Measurements from ENCODE around the gene ATG4B.

Gene ATG4B

DNA sequence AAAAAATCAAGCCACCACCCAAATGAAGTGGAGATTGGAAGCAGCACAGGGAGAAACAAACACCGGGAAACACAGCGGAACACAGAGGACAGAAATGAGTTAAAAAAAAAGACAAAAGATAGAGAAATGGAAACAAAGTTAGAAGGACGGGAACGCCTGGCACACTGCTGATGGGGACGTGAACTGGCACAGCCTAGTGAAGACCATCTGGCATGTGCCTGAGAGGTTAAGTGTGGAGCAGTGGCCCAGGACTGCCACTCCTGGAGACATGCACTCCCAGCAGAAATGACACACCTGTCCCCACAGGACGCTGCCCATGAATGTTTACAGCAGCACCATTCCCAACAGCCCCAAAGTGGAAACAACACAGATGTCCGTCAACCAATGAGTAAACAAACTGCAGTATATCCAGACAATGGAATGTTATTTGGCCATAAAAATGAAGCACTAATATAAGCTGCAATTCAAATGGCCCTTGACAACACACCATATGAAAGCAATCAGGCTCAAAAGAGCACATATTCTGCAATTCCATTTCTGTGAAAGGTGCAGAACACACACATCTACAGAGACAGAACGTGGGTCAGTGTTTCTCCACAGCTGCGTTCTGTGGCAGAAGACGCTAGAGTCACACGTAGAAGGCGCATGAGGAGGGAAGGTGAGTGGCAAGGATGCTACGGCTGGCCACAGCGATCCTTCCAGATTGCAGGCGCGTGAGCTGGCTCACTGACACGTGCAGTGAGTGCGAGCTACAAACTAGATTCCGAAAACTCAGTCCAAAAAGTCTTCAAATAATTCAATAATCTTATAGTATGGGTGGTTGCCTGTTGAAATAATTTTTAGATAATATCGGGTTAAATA lies 25.1 kb upstream of the ATG4B start:
- Histone ChIP-seq H3K27ac (ENCODE audit: low read depth, low read length) (no peak overlapping the region), H3K9ac (ENCODE audit: low read length in 5 of 5) (peak overlapping the region in 1 of 5 donors; percentile 0)

DNA sequence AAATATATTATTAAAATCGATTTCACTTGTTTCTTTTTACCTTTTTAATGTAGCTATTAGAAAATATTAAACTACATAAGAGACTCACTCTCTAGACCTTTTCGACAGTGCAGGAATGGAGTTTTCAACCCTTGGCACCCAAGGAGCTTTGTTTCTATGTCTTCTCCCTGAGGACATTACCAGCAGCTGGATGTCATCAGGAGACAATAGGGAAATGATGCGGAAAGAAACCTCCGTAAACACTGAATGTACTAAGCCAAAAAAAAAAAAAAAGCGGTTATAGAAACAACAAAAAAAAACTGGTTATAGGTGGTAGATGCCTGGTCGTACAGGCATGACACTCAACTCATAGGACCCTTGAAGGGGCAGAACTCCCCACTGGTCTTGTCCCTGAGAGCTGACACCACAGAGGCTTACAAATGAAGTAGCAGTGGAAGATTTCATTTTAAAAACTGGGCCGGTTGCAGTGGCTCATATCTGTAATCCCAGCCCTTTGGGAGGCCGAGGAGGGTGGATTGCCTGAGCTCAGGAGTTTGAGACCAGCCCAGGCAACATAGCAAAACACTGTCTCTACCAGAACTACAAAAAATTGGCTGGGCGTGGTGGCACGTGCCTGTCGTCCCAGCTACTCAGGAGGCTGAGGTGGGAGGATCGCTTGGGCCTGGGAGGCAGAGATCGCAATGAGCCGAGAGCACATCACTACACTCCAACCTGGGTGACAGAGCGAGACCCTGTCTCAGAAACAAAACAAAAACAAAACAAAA lies 24.3 kb upstream of the ATG4B start:
- Histone ChIP-seq H3K4me1 (ENCODE audit: control insufficient read depth in 5 of 5, insufficient read depth in 5 of 5, low read length in 5 of 5) (peaks cover 0 to 41% (median 31%) of the 10 kb centered on the region in 5 donors), H3K4me3 (ENCODE audit: low read depth in 1 of 5, low read length in 5 of 5) (no peak overlapping the region), H3K27ac (ENCODE audit: low read depth, low read length) (peak overlapping the region; percentile 39), H3K9me3 (ENCODE audit: control insufficient read depth in 5 of 5, low read length in 5 of 5) (no peaks in the 10 kb centered on the region), H3K36me3 (ENCODE audit: control insufficient read depth in 5 of 5, insufficient read depth in 5 of 5, low read length in 5 of 5) (peaks cover 0 to 3% (median 0%) of the 10 kb centered on the region in 5 donors), H3K27me3 (ENCODE audit: control insufficient read depth in 5 of 5, insufficient read depth in 4 of 5, low read length in 5 of 5) (no peaks in the 10 kb centered on the region), H3K9ac (ENCODE audit: low read length in 5 of 5) (peak overlapping the region in 2 of 5 donors; percentile 0 to 47)

More for the DNA sequence above, 25.1 kb upstream of the ATG4B start:
- no peaks in the 10 kb centered on the region for H3K27me3 ChIP-seq (ENCODE audit: control insufficient read depth in 5 of 5, insufficient read depth in 4 of 5, low read length in 5 of 5)
- no peaks in the 10 kb centered on the region for H3K9me3 ChIP-seq (ENCODE audit: control insufficient read depth in 5 of 5, low read length in 5 of 5)
- H3K4me1 ChIP-seq (ENCODE audit: control insufficient read depth in 5 of 5, insufficient read depth in 5 of 5, low read length in 5 of 5) = peaks cover 0 to 36% (median 23%) of the 10 kb centered on the region in 5 donors
- H3K4me3 ChIP-seq (ENCODE audit: low read depth in 1 of 5, low read length in 5 of 5) = no peak overlapping the region
- H3K36me3 ChIP-seq (ENCODE audit: control insufficient read depth in 5 of 5, insufficient read depth in 5 of 5, low read length in 5 of 5) = peaks cover 0 to 3% (median 0%) of the 10 kb centered on the region in 5 donors

- Histone ChIP-seq H3K9me3 (ENCODE audit: control insufficient read depth in 5 of 5, low read length in 5 of 5) (no peaks in the 10 kb centered on the region), H3K36me3 (ENCODE audit: control insufficient read depth in 5 of 5, insufficient read depth in 5 of 5, low read length in 5 of 5) (peaks cover 0 to 9% (median 6%) of the 10 kb centered on the region in 5 donors), H3K9ac (ENCODE audit: low read length in 5 of 5) (no peak overlapping the region), H3K27me3 (ENCODE audit: control insufficient read depth in 5 of 5, insufficient read depth in 4 of 5, low read length in 5 of 5) (no peaks in the 10 kb centered on the region), H3K27ac (ENCODE audit: low read depth, low read length) (no peak overlapping the region), H3K4me3 (ENCODE audit: low read depth in 1 of 5, low read length in 5 of 5) (no peak overlapping the region), H3K4me1 (ENCODE audit: control insufficient read depth in 5 of 5, insufficient read depth in 5 of 5, low read length in 5 of 5) (peaks cover 0 to 38% (median 20%) of the 10 kb centered on the region in 5 donors)
Measured at GRCh38 chr2:241615041-241615440, 22.5 kb upstream of the ATG4B start.

DNA sequence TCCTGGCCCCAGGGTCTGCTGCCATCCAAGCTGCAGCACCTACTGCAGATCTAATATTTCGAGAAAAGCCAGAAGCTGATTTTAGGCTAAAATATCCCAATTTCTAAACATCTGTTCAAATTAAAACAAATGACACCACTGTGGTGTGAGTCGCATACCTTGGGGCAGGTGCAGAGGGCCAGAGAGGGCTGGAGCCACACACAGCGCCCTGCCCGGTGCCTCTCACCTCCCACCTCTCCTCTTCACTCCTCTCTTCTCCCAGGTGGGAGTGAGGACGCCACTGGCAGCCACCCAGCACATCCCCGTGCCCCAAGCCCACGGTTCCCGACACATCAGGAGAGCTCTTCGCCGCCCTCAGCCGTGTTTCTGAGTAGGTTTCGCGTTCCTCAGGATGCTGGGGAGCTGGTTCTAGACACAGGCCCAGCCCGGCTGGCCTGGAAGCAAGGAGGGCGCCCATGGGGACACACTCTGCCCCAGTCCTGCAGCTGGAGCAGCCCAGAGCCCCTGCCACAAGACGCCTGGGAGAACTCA lies 21.9 kb upstream of the ATG4B start:
- H3K27me3 ChIP-seq (ENCODE audit: control insufficient read depth in 5 of 5, insufficient read depth in 4 of 5, low read length in 5 of 5) = no peaks in the 10 kb centered on the region
- no peak overlapping the region for H3K27ac ChIP-seq (ENCODE audit: low read depth, low read length)
- H3K9me3 ChIP-seq (ENCODE audit: control insufficient read depth in 5 of 5, low read length in 5 of 5) = no peaks in the 10 kb centered on the region
- H3K9ac ChIP-seq (ENCODE audit: low read length in 5 of 5) = no peak overlapping the region
- peaks cover 0 to 9% (median 6%) of the 10 kb centered on the region in 5 donors for H3K36me3 ChIP-seq (ENCODE audit: control insufficient read depth in 5 of 5, insufficient read depth in 5 of 5, low read length in 5 of 5)
- H3K4me1 ChIP-seq (ENCODE audit: control insufficient read depth in 5 of 5, insufficient read depth in 5 of 5, low read length in 5 of 5) = peaks cover 0 to 33% (median 17%) of the 10 kb centered on the region in 5 donors
- no peak overlapping the region for H3K4me3 ChIP-seq (ENCODE audit: low read depth in 1 of 5, low read length in 5 of 5)

DNA sequence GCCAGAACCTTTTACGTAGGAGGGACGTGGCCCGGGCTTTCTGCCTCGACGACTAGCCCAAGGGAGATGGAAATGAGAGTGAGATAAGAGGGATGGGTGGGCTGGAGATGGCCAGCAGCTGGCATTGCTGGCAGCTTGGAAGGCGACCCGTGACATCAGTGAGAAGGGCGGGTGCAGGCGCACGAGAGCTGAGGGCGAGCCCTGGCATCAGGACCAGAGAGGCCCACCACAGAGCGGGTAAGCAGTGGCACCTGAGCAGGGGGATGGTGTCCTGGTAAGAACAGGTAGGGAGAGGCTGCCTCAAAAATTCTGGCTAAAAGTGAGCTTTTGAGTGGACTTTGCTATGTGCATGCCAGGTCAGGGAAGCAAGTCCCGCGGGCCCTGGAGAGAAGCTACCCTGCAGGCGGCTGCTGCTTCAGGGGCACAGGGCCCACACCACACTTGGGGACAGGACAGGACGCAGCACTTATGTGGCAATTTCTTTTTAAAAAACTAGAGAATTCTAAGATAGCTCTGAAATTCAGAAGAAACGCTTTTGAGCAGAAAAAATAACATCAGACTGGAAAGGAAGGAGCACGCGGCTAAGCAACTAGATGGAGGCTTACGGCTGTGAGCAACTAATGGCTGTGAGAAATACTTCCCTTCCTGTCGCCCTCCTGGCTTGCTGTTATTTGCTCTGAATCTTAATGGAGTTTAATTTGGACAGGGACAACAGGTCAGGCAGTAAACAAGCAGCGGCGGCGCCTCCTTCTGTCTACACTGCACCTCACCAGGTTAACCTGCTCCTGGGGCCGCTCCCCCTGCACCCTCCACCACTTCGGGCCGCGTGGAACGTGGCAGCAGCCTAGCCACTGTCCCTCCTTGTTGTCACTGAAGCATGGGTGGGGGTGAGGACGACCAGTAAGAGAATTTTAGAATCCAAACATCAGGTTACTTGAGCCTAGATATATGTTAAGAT lies 21.0 kb upstream of the ATG4B start:
- Histone ChIP-seq H3K4me3 (ENCODE audit: low read depth in 1 of 5, low read length in 5 of 5) (no peak overlapping the region), H3K27me3 (ENCODE audit: control insufficient read depth in 5 of 5, insufficient read depth in 4 of 5, low read length in 5 of 5) (no peaks in the 10 kb centered on the region), H3K9me3 (ENCODE audit: control insufficient read depth in 5 of 5, low read length in 5 of 5) (no peaks in the 10 kb centered on the region), H3K4me1 (ENCODE audit: control insufficient read depth in 5 of 5, insufficient read depth in 5 of 5, low read length in 5 of 5) (peaks cover 0 to 31% (median 15%) of the 10 kb centered on the region in 5 donors), H3K27ac (ENCODE audit: low read depth, low read length) (no peak overlapping the region), H3K36me3 (ENCODE audit: control insufficient read depth in 5 of 5, insufficient read depth in 5 of 5, low read length in 5 of 5) (peaks cover 0 to 9% (median 6%) of the 10 kb centered on the region in 5 donors), H3K9ac (ENCODE audit: low read length in 5 of 5) (no peak overlapping the region)

DNA sequence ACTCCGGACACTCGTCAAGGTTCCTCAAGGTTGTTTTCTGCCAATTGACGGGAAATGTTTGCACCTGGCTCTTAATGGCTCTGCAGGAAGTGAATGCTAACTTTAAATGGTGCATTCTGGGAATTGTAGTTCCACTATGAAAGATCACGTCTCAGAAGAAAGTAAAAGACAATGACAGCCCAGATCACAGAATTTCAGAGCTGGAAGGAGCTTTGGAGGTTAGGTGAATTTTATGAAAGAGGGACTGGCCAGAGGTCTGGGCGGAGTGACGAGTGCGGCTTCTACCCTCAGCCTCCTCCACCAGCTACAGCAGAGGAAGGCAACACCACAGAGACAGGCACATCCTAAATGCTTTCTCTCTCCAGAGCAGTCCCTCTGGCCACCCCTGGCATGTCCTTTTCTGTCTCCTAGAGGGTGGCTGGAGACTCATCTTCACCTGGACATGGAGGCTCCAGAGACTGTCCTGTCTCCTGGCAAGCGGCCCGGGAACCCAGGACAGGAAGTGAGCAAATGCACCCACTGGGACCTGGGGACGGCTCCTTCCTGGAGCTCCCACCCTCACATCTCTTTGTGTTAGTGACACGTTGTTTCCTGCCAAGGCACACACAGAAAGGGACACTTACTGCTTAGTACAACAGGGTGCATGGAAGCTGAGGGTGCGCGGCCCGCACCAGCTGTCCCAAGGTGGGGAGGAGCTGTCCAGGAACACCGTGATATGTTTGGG lies 19.9 kb upstream of the ATG4B start:
- Histone ChIP-seq H3K9me3 (ENCODE audit: control insufficient read depth in 5 of 5, low read length in 5 of 5) (no peaks in the 10 kb centered on the region), H3K4me1 (ENCODE audit: control insufficient read depth in 5 of 5, insufficient read depth in 5 of 5, low read length in 5 of 5) (peaks cover 0 to 26% (median 12%) of the 10 kb centered on the region in 5 donors), H3K36me3 (ENCODE audit: control insufficient read depth in 5 of 5, insufficient read depth in 5 of 5, low read length in 5 of 5) (peaks cover 0 to 9% (median 6%) of the 10 kb centered on the region in 5 donors), H3K4me3 (ENCODE audit: low read depth in 1 of 5, low read length in 5 of 5) (peak overlapping the region in 4 of 5 donors; percentile 59 to 65 (median 60)), H3K27me3 (ENCODE audit: control insufficient read depth in 5 of 5, insufficient read depth in 4 of 5, low read length in 5 of 5) (no peaks in the 10 kb centered on the region), H3K27ac (ENCODE audit: low read depth, low read length) (peak overlapping the region; percentile 31), H3K9ac (ENCODE audit: low read length in 5 of 5) (peak overlapping the region in 3 of 5 donors; percentile 28 to 66 (median 35))

DNA sequence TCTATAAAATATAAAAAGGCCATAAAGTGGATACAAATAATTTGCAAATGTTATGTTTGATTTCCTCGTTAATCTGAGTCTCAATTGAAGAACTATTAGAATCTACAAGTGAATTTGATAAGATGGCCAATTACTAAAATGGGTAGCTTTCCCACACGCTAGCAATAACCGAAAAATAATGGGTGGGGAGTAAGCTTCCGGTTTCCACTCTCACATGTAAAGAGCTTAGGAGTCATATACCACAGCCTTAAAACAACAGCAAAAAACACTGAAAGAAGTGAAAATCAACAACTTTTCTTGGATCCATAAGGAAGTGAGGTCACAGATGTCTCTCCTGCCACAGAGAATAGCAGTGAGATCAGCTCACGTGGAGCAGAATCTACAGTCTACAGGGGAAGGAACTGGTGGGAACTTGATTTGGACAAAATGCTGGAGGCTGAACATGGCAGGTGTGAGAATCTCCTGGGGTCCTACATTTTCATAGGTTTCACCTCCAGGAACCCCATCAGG lies 19.1 kb upstream of the ATG4B start:
- H3K4me1 ChIP-seq (ENCODE audit: control insufficient read depth in 5 of 5, insufficient read depth in 5 of 5, low read length in 5 of 5) = peaks cover 0 to 21% (median 7%) of the 10 kb centered on the region in 5 donors
- H3K27ac ChIP-seq (ENCODE audit: low read depth, low read length) = no peak overlapping the region
- H3K27me3 ChIP-seq (ENCODE audit: control insufficient read depth in 5 of 5, insufficient read depth in 4 of 5, low read length in 5 of 5) = no peaks in the 10 kb centered on the region
- no peak overlapping the region for H3K4me3 ChIP-seq (ENCODE audit: low read depth in 1 of 5, low read length in 5 of 5)
- H3K9me3 ChIP-seq (ENCODE audit: control insufficient read depth in 5 of 5, low read length in 5 of 5) = no peaks in the 10 kb centered on the region
- peak overlapping the region in 1 of 5 donors; percentile 35 for H3K9ac ChIP-seq (ENCODE audit: low read length in 5 of 5)
- H3K36me3 ChIP-seq (ENCODE audit: control insufficient read depth in 5 of 5, insufficient read depth in 5 of 5, low read length in 5 of 5) = peaks cover 0 to 9% (median 6%) of the 10 kb centered on the region in 5 donors

DNA sequence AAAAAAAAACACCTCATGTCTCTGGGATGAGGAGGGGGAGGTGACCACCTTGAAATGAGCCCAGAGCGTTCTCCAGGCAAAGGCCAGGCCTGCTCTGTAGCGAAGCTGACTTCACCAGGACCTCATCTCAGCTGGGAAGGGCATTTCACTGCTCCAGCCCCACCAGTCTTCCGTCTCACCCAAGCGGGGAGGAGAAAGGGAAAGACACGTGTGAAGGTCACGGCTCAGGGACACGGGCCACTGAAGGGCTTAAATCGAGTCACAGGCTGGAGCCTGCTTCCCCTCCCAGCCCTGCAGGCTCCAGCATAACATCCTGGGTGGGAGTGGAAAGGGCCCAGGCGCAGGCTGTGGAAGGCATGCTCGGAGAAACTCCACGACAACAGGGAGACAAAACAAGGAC lies 18.7 kb upstream of the ATG4B start:
- H3K4me1 ChIP-seq (ENCODE audit: control insufficient read depth in 5 of 5, insufficient read depth in 5 of 5, low read length in 5 of 5) = peaks cover 0 to 19% (median 7%) of the 10 kb centered on the region in 5 donors
- H3K36me3 ChIP-seq (ENCODE audit: control insufficient read depth in 5 of 5, insufficient read depth in 5 of 5, low read length in 5 of 5) = peaks cover 0 to 9% (median 6%) of the 10 kb centered on the region in 5 donors
- H3K9me3 ChIP-seq (ENCODE audit: control insufficient read depth in 5 of 5, low read length in 5 of 5) = no peaks in the 10 kb centered on the region
- no peak overlapping the region for H3K4me3 ChIP-seq (ENCODE audit: low read depth in 1 of 5, low read length in 5 of 5)
- H3K27ac ChIP-seq (ENCODE audit: low read depth, low read length) = no peak overlapping the region
- H3K9ac ChIP-seq (ENCODE audit: low read length in 5 of 5) = no peak overlapping the region
- no peaks in the 10 kb centered on the region for H3K27me3 ChIP-seq (ENCODE audit: control insufficient read depth in 5 of 5, insufficient read depth in 4 of 5, low read length in 5 of 5)

All from subcutaneous abdominal adipose tissue (tissue), 5 donors.